Gastrocnemius medialis (tissue), 4 donors: ENCODE measurements around the gene AGXT.

ENCODE experiments used
- CTCF ChIP-seq, 5 experiments: fragments of 450-650 bp in 3 of 5; fragments of 200-600 bp in 2 of 5; sonication (generic) in 2 of 5; IDR thresholded peaks in 4 of 5; conservative IDR thresholded peaks in 1 of 5; 1 replicate in 4 of 5; 2 replicates in 1 of 5; pipeline ENCODE4 v1.5.1; 2016 to 2019; ENCODE audit warnings: antibody characterized with exemption in 5 of 5, mild to moderate bottlenecking in 3 of 5, moderate library complexity in 3 of 5
- POLR2A ChIP-seq, 2 donors: fragments of 450-650 bp; IDR thresholded peaks; one replicate each; pipeline ENCODE4 v1.6.1; 2017; ENCODE audit warnings: antibody characterized with exemption in 2 of 2, mild to moderate bottlenecking in 2 of 2, moderate library complexity in 2 of 2

DNA sequence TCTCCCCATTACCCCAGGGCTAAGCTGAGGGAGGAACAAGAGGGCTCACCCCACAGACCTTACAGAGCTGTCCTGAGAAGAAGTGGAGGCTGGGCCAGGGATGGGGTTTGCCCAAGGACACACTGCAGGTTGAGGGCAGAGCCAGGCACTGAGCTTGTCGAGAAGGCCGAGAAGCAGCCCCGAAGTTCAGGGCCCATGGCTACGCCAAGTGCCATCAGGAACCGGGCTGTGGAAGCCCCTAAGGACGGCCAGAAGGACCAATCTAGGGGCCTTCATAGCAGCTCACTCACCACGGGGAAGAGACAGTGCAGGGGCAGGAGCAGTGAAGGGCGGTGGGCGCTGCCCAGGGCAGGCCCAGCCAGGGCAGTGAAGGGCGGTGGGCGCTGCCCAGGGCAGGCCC, 18.6 kb upstream of the AGXT start:
- no peak for TF ChIP-seq CTCF (IDR thresholded peaks at IDR 0.05 in 4 of 5, conservative IDR thresholded peaks at IDR 0.05 in 1 of 5)
- no peak for TF ChIP-seq POLR2A (IDR thresholded peaks at IDR 0.05)
